ENCODE data around the gene SNX25. TPM values are rescaled to one million over a fixed set of nuclear protein-coding genes. Genes with fewer than 3 reads are reported as not detected.
"Not testable (repeated sequence)": the region's sequence is repeated elsewhere in the genome, so short reads cannot be mapped to it uniquely, and the experiment has no call there.

Gene SNX25
- total and polyA plus RNA-seq, 3 donors from 2014 or later, result 20.2 to 50.5 (median 45.0) TPM

- no peak for DNase-seq
- H3K4me1 ChIP-seq, result peaks cover 5% of the 10 kb centered on the region
- 89 to 93% methylated on average over 5 of the region's 5 CpGs for WGBS, 2 donors
- no peaks in the 10 kb centered on the region for H3K36me3 ChIP-seq (ENCODE audit: low read depth, missing control alignments)
- H3K27me3 ChIP-seq, result no peaks in the 10 kb centered on the region
- TF ChIP-seq POLR2A (IDR thresholded peaks at IDR 0.05), result no peak
- TF ChIP-seq, protein P1, sequence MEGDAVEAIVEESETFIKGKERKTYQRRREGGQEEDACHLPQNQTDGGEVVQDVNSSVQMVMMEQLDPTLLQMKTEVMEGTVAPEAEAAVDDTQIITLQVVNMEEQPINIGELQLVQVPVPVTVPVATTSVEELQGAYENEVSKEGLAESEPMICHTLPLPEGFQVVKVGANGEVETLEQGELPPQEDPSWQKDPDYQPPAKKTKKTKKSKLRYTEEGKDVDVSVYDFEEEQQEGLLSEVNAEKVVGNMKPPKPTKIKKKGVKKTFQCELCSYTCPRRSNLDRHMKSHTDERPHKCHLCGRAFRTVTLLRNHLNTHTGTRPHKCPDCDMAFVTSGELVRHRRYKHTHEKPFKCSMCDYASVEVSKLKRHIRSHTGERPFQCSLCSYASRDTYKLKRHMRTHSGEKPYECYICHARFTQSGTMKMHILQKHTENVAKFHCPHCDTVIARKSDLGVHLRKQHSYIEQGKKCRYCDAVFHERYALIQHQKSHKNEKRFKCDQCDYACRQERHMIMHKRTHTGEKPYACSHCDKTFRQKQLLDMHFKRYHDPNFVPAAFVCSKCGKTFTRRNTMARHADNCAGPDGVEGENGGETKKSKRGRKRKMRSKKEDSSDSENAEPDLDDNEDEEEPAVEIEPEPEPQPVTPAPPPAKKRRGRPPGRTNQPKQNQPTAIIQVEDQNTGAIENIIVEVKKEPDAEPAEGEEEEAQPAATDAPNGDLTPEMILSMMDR (IDR thresholded peaks at IDR 0.05), result no peak
- intact Hi-C loops (cut with DNase I; ENCODE audit: low total_unique reads), result no loop called here
- H3K4me3 ChIP-seq, result no peak overlapping the region
- H3K27ac ChIP-seq, result no peak overlapping the region
- no peaks in the 10 kb centered on the region for H3K9me3 ChIP-seq
These were observed 45.0 kb downstream of the SNX25 start for GRCh38 chr4:185254434-185254833.

- Histone ChIP-seq H3K4me1 (peaks cover 5% of the 10 kb centered on the region), H3K27ac (no peak overlapping the region), H3K4me3 (no peak overlapping the region), H3K36me3 (ENCODE audit: low read depth, missing control alignments) (no peaks in the 10 kb centered on the region), H3K9me3 (no peaks in the 10 kb centered on the region), H3K27me3 (no peaks in the 10 kb centered on the region)
- TF ChIP-seq, protein P1 (IDR thresholded peaks at IDR 0.05), result no peak
- TF ChIP-seq POLR2A (IDR thresholded peaks at IDR 0.05), result no peak
- intact Hi-C loops (cut with DNase I; ENCODE audit: low total_unique reads), result no loop called here
- no peak for DNase-seq
- WGBS, 2 donors, result 73 to 98% methylated on average over 3 of the region's 3 CpGs
These were observed 46.5 kb downstream of the SNX25 start for GRCh38 chr4:185255868-185256267.

- no peak for DNase-seq
- intact Hi-C loops (cut with DNase I; ENCODE audit: low total_unique reads), result no loop called here
- no peak overlapping the region for H3K27ac ChIP-seq
- H3K9me3 ChIP-seq, result no peaks in the 10 kb centered on the region
- TF ChIP-seq, protein P1 (IDR thresholded peaks at IDR 0.05), result no peak
- TF ChIP-seq POLR2A (IDR thresholded peaks at IDR 0.05), result no peak
- no peaks in the 10 kb centered on the region for H3K36me3 ChIP-seq (ENCODE audit: low read depth, missing control alignments)
- WGBS, 2 donors, result 96 to 100% methylated on average over 3 of the region's 3 CpGs
- no peaks in the 10 kb centered on the region for H3K27me3 ChIP-seq
- peaks cover 5% of the 10 kb centered on the region for H3K4me1 ChIP-seq
- H3K4me3 ChIP-seq, result no peak overlapping the region
These were observed 47.0 kb downstream of the SNX25 start for GRCh38 chr4:185256446-185256845.

GRCh38 chr4:185257086-185257485, 47.7 kb downstream of the SNX25 start:
- DNase-seq, result no peak
- WGBS, 2 donors, result 74 to 84% methylated on average over 3 of the region's 3 CpGs
- intact Hi-C loops (cut with DNase I; ENCODE audit: low total_unique reads), result no loop called here

DNA sequence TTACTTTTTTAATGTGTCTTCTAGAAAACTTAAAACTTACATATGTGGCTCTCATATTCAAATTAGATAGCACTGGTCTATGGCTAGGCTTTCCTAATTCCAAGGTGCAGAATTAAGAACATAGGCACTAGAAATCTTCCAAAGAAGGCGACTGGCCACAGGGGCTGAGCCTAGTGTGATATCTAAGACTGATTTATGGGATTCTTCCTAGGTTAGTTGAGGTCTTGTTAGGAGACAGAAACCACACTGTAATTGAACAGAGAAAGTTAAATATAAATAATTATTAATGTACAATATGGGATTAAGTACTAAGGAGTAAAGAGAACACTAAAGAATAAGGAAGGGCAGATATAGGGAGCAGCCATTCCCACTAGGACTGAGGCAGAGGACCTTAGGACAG, 48.3 kb downstream of the SNX25 start:
- Histone ChIP-seq H3K36me3 (ENCODE audit: low read depth, missing control alignments) (no peaks in the 10 kb centered on the region), H3K4me3 (no peak overlapping the region), H3K4me1 (peaks cover 5% of the 10 kb centered on the region), H3K27me3 (no peaks in the 10 kb centered on the region), H3K9me3 (no peaks in the 10 kb centered on the region), H3K27ac (no peak overlapping the region)
- WGBS, 2 donors, result 85 to 100% methylated on average over 1 of the region's 1 CpG
- DNase-seq, result no peak
- intact Hi-C loops (cut with DNase I; ENCODE audit: low total_unique reads), result no loop called here
- TF ChIP-seq POLR2A (IDR thresholded peaks at IDR 0.05), result no peak
- TF ChIP-seq, protein P1 (IDR thresholded peaks at IDR 0.05), result no peak

More at GRCh38 chr4:185257086-185257485, 47.7 kb downstream of the SNX25 start:
- no peak for TF ChIP-seq POLR2A (IDR thresholded peaks at IDR 0.05)
- TF ChIP-seq, protein P1 (IDR thresholded peaks at IDR 0.05), result no peak
- Histone ChIP-seq H3K4me3 (no peak overlapping the region), H3K9me3 (no peaks in the 10 kb centered on the region), H3K27ac (no peak overlapping the region), H3K4me1 (peaks cover 5% of the 10 kb centered on the region), H3K27me3 (no peaks in the 10 kb centered on the region), H3K36me3 (ENCODE audit: low read depth, missing control alignments) (no peaks in the 10 kb centered on the region)

DNA sequence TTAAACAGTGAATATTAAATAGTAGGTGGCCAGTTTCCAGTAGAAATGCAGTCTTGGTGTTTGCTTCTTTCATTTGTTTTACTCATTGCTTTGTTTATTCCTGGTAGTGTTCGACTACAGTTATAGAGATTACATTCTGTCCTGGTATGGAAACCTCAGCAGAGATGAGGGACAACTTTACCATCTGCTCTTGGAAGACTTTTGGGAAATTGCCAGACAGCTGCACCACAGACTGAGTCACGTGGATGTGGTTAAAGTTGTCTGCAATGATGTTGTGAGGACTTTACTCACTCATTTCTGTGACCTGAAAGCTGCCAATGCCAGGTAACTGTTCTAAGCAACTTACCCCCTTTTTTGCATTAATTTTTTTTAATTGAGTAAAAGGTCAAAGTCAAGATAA, 49.3 kb downstream of the SNX25 start:
- intact Hi-C loops (cut with DNase I; ENCODE audit: low total_unique reads); H3K9me3 ChIP-seq; H3K4me1 ChIP-seq; H3K27me3 ChIP-seq; DNase-seq; H3K4me3 ChIP-seq; H3K36me3 ChIP-seq (ENCODE audit: low read depth, missing control alignments); H3K27ac ChIP-seq: not testable (repeated sequence)
- whole genome bisulfite sequencing, 2 donors, result 20 to 21% methylated on average over 2 of the region's 2 CpGs
